ENCODE measurements around the gene EIF5A. TPM values are rescaled to one million over a fixed set of nuclear protein-coding genes. Genes with fewer than 3 reads are reported as not detected.

The EIF5A gene
- total RNA-seq, 1 experiment from 2014 or later: 1,142 TPM

- DNase-seq (ENCODE audit: unreplicated experiment): peak; percentile 91
- CTCF ChIA-PET: interaction anchor here (0.6 to 6.0 kb wide), 10 partner anchors 31 to 309 kb away, joined by 3 to 57 read pairs (median 4); partner anchors contain the start of gene TMEM102
- Mint-ChIP-seq H3K27me3 (ENCODE audit: insufficient read depth, unreplicated experiment) (no peaks in the 10 kb centered on the region), H3K4me1 (ENCODE audit: insufficient read depth, unreplicated experiment) (peaks cover 17% of the 10 kb centered on the region), H3K27ac (ENCODE audit: low read depth, unreplicated experiment) (peak overlapping the region; percentile 93), H3K9me3 (ENCODE audit: unreplicated experiment) (no peaks in the 10 kb centered on the region), H3K4me3 (ENCODE audit: unreplicated experiment) (peak overlapping the region; percentile 85), H3K36me3 (ENCODE audit: insufficient read depth, unreplicated experiment) (peaks cover 14% of the 10 kb centered on the region)
- TF ChIP-seq CTCF (IDR thresholded peaks at IDR 0.05; ENCODE audit: unreplicated experiment): no peak
- intact Hi-C loops (cut with micrococcal nuclease): loop anchor here (2.0 to 10.0 kb wide), 3 partner anchors 26 to 330 kb away; partner anchors contain the start of genes POLR2A, SLC35G6, TNK1 and TP53
- no TSS peak for BruUV-seq (replicated peaks)
- POLR2A ChIA-PET: interaction anchor here (0.6 to 7.3 kb wide), 21 partner anchors 20 to 577 kb away, joined by 3 to 76 read pairs (median 5); partner anchors contain the start of genes GPS2, NEURL4, PLSCR3 and POLR2A
These were observed 46.9 kb downstream of the EIF5A start for GRCh38 chr17:7354262-7354843.

GRCh38 chr17:7355053-7355452 lies 47.6 kb downstream of the EIF5A start, which contains the start of gene TMEM95:
Gene TMEM95, plus strand, starts transcription at chr17:7355156. Its CDS starts 49 bp downstream, at chr17:7355205.
- POLR2A ChIA-PET: interaction anchor here (0.6 to 7.3 kb wide), 21 partner anchors 20 to 577 kb away, joined by 3 to 76 read pairs (median 5); partner anchors contain the start of genes GPS2, NEURL4, PLSCR3 and POLR2A
- Mint-ChIP-seq H3K4me1 (ENCODE audit: insufficient read depth, unreplicated experiment) (peaks cover 11% of the 10 kb centered on the region), H3K27me3 (ENCODE audit: insufficient read depth, unreplicated experiment) (no peaks in the 10 kb centered on the region), H3K27ac (ENCODE audit: low read depth, unreplicated experiment) (peak within 1 kb of the TSS; percentile 93), H3K4me3 (ENCODE audit: unreplicated experiment) (peak within 1 kb of the TSS; percentile 85), H3K36me3 (ENCODE audit: insufficient read depth, unreplicated experiment) (peaks cover 14% of the 10 kb centered on the region), H3K9me3 (ENCODE audit: unreplicated experiment) (no peaks in the 10 kb centered on the region)
- CTCF ChIA-PET: interaction anchor here (0.6 to 6.0 kb wide), 21 partner anchors 15 to 332 kb away, joined by 3 to 57 read pairs (median 5); partner anchors contain the start of genes POLR2A, TMEM102 and TP53
- TF ChIP-seq CTCF (IDR thresholded peaks at IDR 0.05; ENCODE audit: unreplicated experiment): no peak
- DNase-seq (ENCODE audit: unreplicated experiment): no peak
- no TSS peak for BruUV-seq (replicated peaks)
- intact Hi-C loops (cut with micrococcal nuclease): loop anchor here (2.0 to 10.0 kb wide), 2 partner anchors 26 to 330 kb away; partner anchors contain the start of genes TNK1, TP53 and WRAP53

GRCh38 chr17:7355573-7355972 lies 48.1 kb downstream of the EIF5A start:
- no TSS peak for BruUV-seq (replicated peaks)
- Mint-ChIP-seq H3K9me3 (ENCODE audit: unreplicated experiment) (no peaks in the 10 kb centered on the region), H3K4me3 (ENCODE audit: unreplicated experiment) (no peak overlapping the region), H3K27me3 (ENCODE audit: insufficient read depth, unreplicated experiment) (no peaks in the 10 kb centered on the region), H3K27ac (ENCODE audit: low read depth, unreplicated experiment) (peak overlapping the region; percentile 12), H3K4me1 (ENCODE audit: insufficient read depth, unreplicated experiment) (peaks cover 11% of the 10 kb centered on the region), H3K36me3 (ENCODE audit: insufficient read depth, unreplicated experiment) (peaks cover 14% of the 10 kb centered on the region)
- intact Hi-C loops (cut with micrococcal nuclease): loop anchor here (2.0 to 10.0 kb wide), 2 partner anchors 25 to 329 kb away; partner anchors contain the start of genes TNK1, TP53 and WRAP53
- TF ChIP-seq CTCF (IDR thresholded peaks at IDR 0.05; ENCODE audit: unreplicated experiment): no peak
- ChIA-PET CTCF (interaction anchor here (0.6 to 6.0 kb wide), 35 partner anchors 13 to 361 kb away, joined by 3 to 57 read pairs (median 4); partner anchors contain the start of genes GABARAP, PLSCR3, POLR2A and TMEM102), POLR2A (interaction anchor here (0.7 to 7.3 kb wide), 13 partner anchors 25 to 228 kb away, joined by 3 to 76 read pairs (median 4); partner anchors contain the start of genes MPDU1, NEURL4, PLSCR3 and POLR2A)
- DNase-seq (ENCODE audit: unreplicated experiment): no peak

- intact Hi-C loops (cut with micrococcal nuclease): loop anchor here (1.0 to 10.0 kb wide), 4 partner anchors 49 to 329 kb away; partner anchors contain the start of genes SENP3, TMEM102, TMEM256 and TP53
- CTCF ChIA-PET: interaction anchor here (0.6 to 6.0 kb wide), 38 partner anchors 9 to 360 kb away, joined by 3 to 57 read pairs (median 4); partner anchors contain the start of genes GABARAP, PLSCR3, POLR2A and TMEM102
- no peak overlapping the region for H3K4me3 Mint-ChIP-seq (ENCODE audit: unreplicated experiment)
These were observed 48.7 kb downstream of the EIF5A start for GRCh38 chr17:7356072-7356549.

More at GRCh38 chr17:7356072-7356549, 48.7 kb downstream of the EIF5A start:
- TF ChIP-seq CTCF (IDR thresholded peaks at IDR 0.05; ENCODE audit: unreplicated experiment): peak; percentile 96
- H3K36me3 Mint-ChIP-seq (ENCODE audit: insufficient read depth, unreplicated experiment): peaks cover 11% of the 10 kb centered on the region
- H3K27me3 Mint-ChIP-seq (ENCODE audit: insufficient read depth, unreplicated experiment): no peaks in the 10 kb centered on the region
- peak overlapping the region; percentile 12 for H3K27ac Mint-ChIP-seq (ENCODE audit: low read depth, unreplicated experiment)
- DNase-seq (ENCODE audit: unreplicated experiment): peak; percentile 88
- no peaks in the 10 kb centered on the region for H3K9me3 Mint-ChIP-seq (ENCODE audit: unreplicated experiment)
- POLR2A ChIA-PET: interaction anchor here (0.7 to 7.3 kb wide), 13 partner anchors 24 to 227 kb away, joined by 3 to 76 read pairs (median 4); partner anchors contain the start of genes MPDU1, NEURL4, PLSCR3 and POLR2A
- BruUV-seq (replicated peaks): no TSS peak
- H3K4me1 Mint-ChIP-seq (ENCODE audit: insufficient read depth, unreplicated experiment): peaks cover 11% of the 10 kb centered on the region

Measured in MCF 10A (cell line).